HUES6 (cell line): ENCODE results near the gene BDKRB2.

Experiments used
- H3K27ac ChIP-seq: 2 replicates; pipeline ENCODE4 v1.7.0; 2013; ENCODE audit warnings: low read depth, mild to moderate bottlenecking, low read length, inconsistent platforms
- H3K27me3 ChIP-seq: 2 replicates; pipeline ENCODE4 v1.6.1; 2013; ENCODE audit warnings: low read length; ENCODE audit not compliant: control insufficient read depth, insufficient read depth
- H3K36me3 ChIP-seq: 2 replicates; pipeline ENCODE4 v1.6.1; 2013; ENCODE audit warnings: low read length; ENCODE audit not compliant: control insufficient read depth, insufficient read depth
- H3K4me1 ChIP-seq: 2 replicates; pipeline ENCODE4 v1.6.1; 2013; ENCODE audit warnings: low read length; ENCODE audit not compliant: control insufficient read depth, insufficient read depth
- H3K4me3 ChIP-seq: 2 replicates; pipeline ENCODE4 v1.5.1; 2013; ENCODE audit warnings: low read depth, low read length
- H3K9ac ChIP-seq: one replicate; pipeline ENCODE4 v1.6.1; 2013; ENCODE audit warnings: mild to moderate bottlenecking, low read length
- H3K9me3 ChIP-seq: 2 replicates; pipeline ENCODE4 v1.6.1; 2013; ENCODE audit warnings: low read depth, low read length; ENCODE audit not compliant: control insufficient read depth, insufficient read depth

The BDKRB2 gene

DNA sequence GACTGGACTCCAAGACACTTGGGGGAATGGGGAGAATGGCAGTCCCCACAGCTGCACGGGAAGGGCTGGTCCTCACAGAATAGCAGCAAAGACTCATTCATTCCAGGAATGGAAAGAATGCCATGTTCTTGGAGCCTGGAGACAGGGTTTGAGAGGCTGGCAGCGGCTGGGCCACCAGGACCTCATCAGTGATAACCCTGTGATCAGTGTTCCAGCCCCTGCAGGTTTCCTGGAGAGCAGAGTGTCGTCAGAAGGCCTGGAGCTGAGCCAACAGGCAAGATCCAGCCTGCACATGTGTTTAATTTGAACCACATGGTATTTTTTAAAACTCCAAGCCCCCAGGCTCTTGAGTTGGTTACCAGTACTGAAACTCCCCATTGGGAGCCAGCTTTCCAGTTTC, 62.7 kb downstream of the BDKRB2 start:
- Histone ChIP-seq H3K9me3 (peaks cover 11% of the 10 kb centered on the region), H3K4me1 (no peaks in the 10 kb centered on the region), H3K27me3 (no peaks in the 10 kb centered on the region), H3K9ac (no peak overlapping the region), H3K27ac (no peak overlapping the region), H3K36me3 (no peaks in the 10 kb centered on the region), H3K4me3 (no peak overlapping the region)

DNA sequence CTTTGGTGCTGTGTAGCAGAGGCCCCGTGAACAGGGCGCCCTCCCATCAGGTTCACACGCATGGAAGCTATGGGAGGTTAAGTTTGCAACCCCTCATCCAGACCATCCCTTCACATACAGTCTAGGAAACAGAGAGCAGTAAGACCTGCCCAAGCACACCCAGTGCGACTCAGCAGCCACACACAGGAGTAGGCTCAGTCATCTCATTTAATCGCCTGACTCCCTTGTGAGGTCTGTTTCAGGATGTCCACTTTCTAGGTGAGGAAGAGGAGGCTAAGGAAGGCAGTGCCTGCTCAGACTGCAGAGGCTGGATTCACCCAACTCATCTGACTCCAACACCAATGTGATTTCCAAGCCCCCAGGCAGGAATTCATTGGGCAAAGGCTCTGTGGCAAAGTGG, 63.3 kb downstream of the BDKRB2 start:
- Histone ChIP-seq H3K9me3 (peaks cover 16% of the 10 kb centered on the region), H3K36me3 (no peaks in the 10 kb centered on the region), H3K27ac (no peak overlapping the region)

GRCh38 chr14:96268431-96269358, 64.1 kb downstream of the BDKRB2 start:
- H3K4me3 ChIP-seq: no peak overlapping the region
- no peak overlapping the region for H3K27ac ChIP-seq
- no peaks in the 10 kb centered on the region for H3K4me1 ChIP-seq
- peaks cover 21% of the 10 kb centered on the region for H3K9me3 ChIP-seq
- H3K36me3 ChIP-seq: no peaks in the 10 kb centered on the region
- H3K9ac ChIP-seq: no peak overlapping the region
- H3K27me3 ChIP-seq: no peaks in the 10 kb centered on the region

More for the DNA sequence above, 63.3 kb downstream of the BDKRB2 start:
- Histone ChIP-seq H3K9ac (no peak overlapping the region), H3K4me3 (no peak overlapping the region), H3K27me3 (no peaks in the 10 kb centered on the region), H3K4me1 (no peaks in the 10 kb centered on the region)

DNA sequence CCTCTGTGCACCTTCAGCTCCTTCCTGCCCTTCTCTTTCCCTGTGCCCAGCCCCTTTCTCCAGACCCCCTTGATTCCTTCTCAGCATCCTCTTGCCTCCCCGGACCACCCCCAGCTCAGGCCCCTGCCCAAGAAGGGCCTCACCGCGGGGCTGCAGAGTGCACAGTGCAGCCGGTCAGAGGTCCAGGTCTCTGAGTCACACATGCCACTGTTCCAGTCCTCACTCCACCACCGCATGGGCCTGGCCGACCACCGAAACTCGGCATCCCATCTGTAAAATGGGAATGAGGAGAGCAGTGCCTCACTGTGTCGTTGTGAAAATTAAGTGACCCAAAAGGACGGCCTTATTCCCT, 64.7 kb downstream of the BDKRB2 start:
- Histone ChIP-seq H3K4me1 (no peaks in the 10 kb centered on the region), H3K27ac (no peak overlapping the region), H3K4me3 (no peak overlapping the region), H3K9ac (no peak overlapping the region), H3K9me3 (peaks cover 21% of the 10 kb centered on the region), H3K27me3 (no peaks in the 10 kb centered on the region), H3K36me3 (no peaks in the 10 kb centered on the region)

DNA sequence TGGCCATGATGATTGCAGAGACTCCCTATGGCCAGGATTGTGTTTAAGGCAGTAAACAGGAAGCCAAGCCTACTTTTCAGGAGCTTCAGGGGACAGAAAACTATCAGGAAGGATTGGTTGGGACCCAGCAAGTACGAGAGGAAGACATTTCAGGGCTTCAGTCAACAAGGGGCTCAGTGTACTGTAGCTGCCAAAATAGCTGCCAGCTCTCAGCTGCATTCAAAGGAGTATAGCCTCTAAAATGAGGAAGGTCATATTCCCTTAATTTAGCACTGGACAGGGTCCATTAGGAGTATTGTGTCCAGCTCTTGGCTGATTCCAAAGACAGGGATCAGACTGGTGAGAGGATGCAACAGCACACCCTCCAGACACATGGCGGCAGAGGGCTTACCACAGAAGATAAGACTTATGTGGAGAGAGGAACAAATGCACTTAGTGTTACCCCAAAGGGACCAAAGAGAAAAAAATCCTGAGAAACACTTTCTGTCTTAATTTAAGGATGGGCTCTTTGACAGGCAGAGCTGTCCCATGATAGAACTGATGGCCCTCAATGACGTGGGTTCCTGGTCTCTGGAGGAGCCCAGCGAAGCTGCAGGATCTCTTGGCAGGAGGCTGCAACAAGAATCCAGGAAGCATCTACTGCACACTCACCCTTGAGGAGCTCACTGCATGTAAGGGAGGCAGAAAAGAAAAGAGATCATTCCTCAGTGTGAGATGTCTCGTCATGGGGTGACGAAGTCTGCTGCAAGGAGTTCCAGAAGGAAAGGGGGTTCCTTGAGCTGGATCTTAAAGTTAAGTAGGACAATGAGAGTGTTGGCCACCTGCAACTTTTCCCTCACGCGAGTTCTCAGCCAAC, 66.2 kb downstream of the BDKRB2 start:
- H3K4me3 ChIP-seq: no peak overlapping the region
- H3K36me3 ChIP-seq: no peaks in the 10 kb centered on the region
- no peak overlapping the region for H3K27ac ChIP-seq
- H3K9ac ChIP-seq: no peak overlapping the region
- no peaks in the 10 kb centered on the region for H3K27me3 ChIP-seq
- H3K9me3 ChIP-seq: peaks cover 21% of the 10 kb centered on the region
- peaks cover 4% of the 10 kb centered on the region; the same call in 1 of the 2 replicates for H3K4me1 ChIP-seq

DNA sequence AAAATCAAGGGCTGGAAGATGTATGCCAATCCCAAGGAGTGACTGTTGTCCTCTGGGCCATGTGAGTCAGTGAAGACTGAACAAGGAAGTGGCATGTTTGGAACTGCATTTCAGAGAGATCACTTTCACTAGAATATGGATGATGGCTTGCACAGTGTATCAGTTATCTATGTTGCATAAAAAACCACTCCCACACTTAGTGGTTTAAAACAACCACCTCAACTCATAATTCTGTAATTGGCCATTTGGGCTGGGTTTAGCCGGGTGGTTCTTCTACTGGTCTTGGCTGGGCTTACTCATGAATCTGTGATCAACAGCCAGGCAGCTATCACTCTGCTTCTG, 66.8 kb downstream of the BDKRB2 start:
- Histone ChIP-seq H3K9me3 (peaks cover 21% of the 10 kb centered on the region), H3K27me3 (no peaks in the 10 kb centered on the region), H3K4me1 (peaks cover 4% of the 10 kb centered on the region; the same call in 1 of the 2 replicates), H3K4me3 (no peak overlapping the region), H3K9ac (no peak overlapping the region), H3K36me3 (no peaks in the 10 kb centered on the region), H3K27ac (no peak overlapping the region)

GRCh38 chr14:96272777-96273473, 68.3 kb downstream of the BDKRB2 start:
- no peaks in the 10 kb centered on the region for H3K36me3 ChIP-seq
- H3K27ac ChIP-seq: no peak overlapping the region
- H3K4me3 ChIP-seq: no peak overlapping the region
- H3K27me3 ChIP-seq: no peaks in the 10 kb centered on the region
- H3K9me3 ChIP-seq: peaks cover 26% of the 10 kb centered on the region
- peaks cover 9% of the 10 kb centered on the region for H3K4me1 ChIP-seq
- no peak overlapping the region for H3K9ac ChIP-seq

GRCh38 chr14:96273629-96274028, 69.0 kb downstream of the BDKRB2 start:
- no peak overlapping the region for H3K9ac ChIP-seq
- no peaks in the 10 kb centered on the region for H3K36me3 ChIP-seq
- peaks cover 9% of the 10 kb centered on the region for H3K4me1 ChIP-seq
- no peaks in the 10 kb centered on the region for H3K27me3 ChIP-seq
- H3K4me3 ChIP-seq: no peak overlapping the region
- no peak overlapping the region for H3K27ac ChIP-seq
- H3K9me3 ChIP-seq: peaks cover 33% of the 10 kb centered on the region

DNA sequence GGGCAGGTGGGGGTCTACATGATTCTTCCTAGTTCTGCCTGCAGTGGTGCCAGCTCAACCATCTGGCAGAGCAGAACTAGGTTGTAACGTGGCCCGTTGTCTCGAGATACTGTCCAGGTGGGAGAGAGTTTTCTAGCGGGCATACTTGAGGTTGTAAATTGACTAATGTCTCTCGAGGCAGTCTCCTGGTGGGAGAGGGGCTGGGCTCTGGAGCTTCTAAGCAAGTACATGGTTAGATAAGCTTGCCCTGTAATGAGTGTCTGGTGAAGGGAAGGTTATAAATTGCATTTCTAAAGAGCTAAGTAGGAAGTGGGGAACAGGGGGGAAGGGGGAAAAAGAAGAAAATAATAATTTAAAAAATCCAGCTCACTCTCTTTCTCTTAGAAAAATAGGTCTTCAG, 69.5 kb downstream of the BDKRB2 start:
- H3K9me3 ChIP-seq: peaks cover 35% of the 10 kb centered on the region
- H3K9ac ChIP-seq: no peak overlapping the region
- H3K36me3 ChIP-seq: no peaks in the 10 kb centered on the region
- no peak overlapping the region for H3K27ac ChIP-seq
- peaks cover 9% of the 10 kb centered on the region for H3K4me1 ChIP-seq
- H3K4me3 ChIP-seq: no peak overlapping the region
- no peaks in the 10 kb centered on the region for H3K27me3 ChIP-seq

DNA sequence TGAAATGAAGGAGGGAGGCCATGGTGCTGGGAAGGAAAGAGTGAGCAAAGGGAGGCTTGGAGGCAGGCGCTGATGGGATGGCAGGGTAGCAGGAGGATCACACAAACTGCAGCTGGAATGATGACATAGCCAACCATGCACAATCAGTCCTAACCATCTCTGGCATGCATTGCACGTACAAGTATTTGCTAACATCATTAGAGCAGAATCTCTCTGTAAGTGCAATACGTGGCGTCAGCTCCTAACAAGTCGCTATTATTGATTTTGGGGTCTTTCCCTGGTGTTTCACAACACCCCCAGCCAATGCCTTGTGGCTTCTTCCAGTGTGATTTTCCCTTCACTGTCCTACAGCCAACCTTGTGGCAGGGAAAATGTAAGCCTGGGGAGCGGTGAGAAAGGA, 69.9 kb downstream of the BDKRB2 start:
- Histone ChIP-seq H3K9ac (no peak overlapping the region), H3K4me3 (no peak overlapping the region), H3K27me3 (no peaks in the 10 kb centered on the region), H3K9me3 (peaks cover 35% of the 10 kb centered on the region), H3K36me3 (no peaks in the 10 kb centered on the region), H3K4me1 (peaks cover 9% of the 10 kb centered on the region), H3K27ac (no peak overlapping the region)
